ENCODE results near the gene SVOP.

The SVOP gene

GRCh38 chr12:108975024-108975593 is 45.8 kb downstream of the SVOP start:
- no peak overlapping the region for H3K4me3 Mint-ChIP-seq
- ATAC-seq (ENCODE audit: low read depth) (no peak), DNase-seq (ENCODE audit: low spot score in 2 of 2) (no peak)
- H3K27me3 Mint-ChIP-seq, result peaks cover 5% of the 10 kb centered on the region
- peaks cover 2% of the 10 kb centered on the region for H3K4me1 Mint-ChIP-seq
- H3K36me3 Mint-ChIP-seq, result no peaks in the 10 kb centered on the region
- no peaks in the 10 kb centered on the region for H3K9me3 Mint-ChIP-seq
- no peak overlapping the region for H3K27ac Mint-ChIP-seq

GRCh38 chr12:108973629-108974152 is 47.2 kb downstream of the SVOP start:
- peaks cover 10% of the 10 kb centered on the region for H3K27me3 Mint-ChIP-seq
- DNase-seq (ENCODE audit: low spot score in 2 of 2), result no peak

GRCh38 chr12:108972358-108972757 is 48.5 kb downstream of the SVOP start:
- H3K27me3 Mint-ChIP-seq, result peaks cover 12% of the 10 kb centered on the region
- no peak for DNase-seq (ENCODE audit: low spot score in 2 of 2)
- no peak for ATAC-seq (ENCODE audit: low read depth)
- no peaks in the 10 kb centered on the region for H3K9me3 Mint-ChIP-seq
- H3K4me3 Mint-ChIP-seq, result no peak overlapping the region
- no peak overlapping the region for H3K27ac Mint-ChIP-seq
- H3K36me3 Mint-ChIP-seq, result no peaks in the 10 kb centered on the region
- H3K4me1 Mint-ChIP-seq, result peaks cover 2% of the 10 kb centered on the region

More at GRCh38 chr12:108973629-108974152, 47.2 kb downstream of the SVOP start:
- Mint-ChIP-seq H3K36me3 (no peaks in the 10 kb centered on the region), H3K27ac (no peak overlapping the region), H3K4me3 (no peak overlapping the region), H3K9me3 (no peaks in the 10 kb centered on the region), H3K4me1 (peaks cover 2% of the 10 kb centered on the region)
- ATAC-seq (ENCODE audit: low read depth), result no peak

- H3K4me3 Mint-ChIP-seq, result no peak overlapping the region
Observed at GRCh38 chr12:108969622-108970021, 51.2 kb downstream of the SVOP start.

GRCh38 chr12:108967869-108968540 is 52.9 kb downstream of the SVOP start:
- H3K27me3 Mint-ChIP-seq, result peaks cover 11% of the 10 kb centered on the region
- peaks cover 2% of the 10 kb centered on the region for H3K4me1 Mint-ChIP-seq
- H3K9me3 Mint-ChIP-seq, result no peaks in the 10 kb centered on the region
- no peaks in the 10 kb centered on the region for H3K36me3 Mint-ChIP-seq
- H3K4me3 Mint-ChIP-seq, result no peak overlapping the region
- DNase-seq (ENCODE audit: low spot score in 2 of 2) (no peak), ATAC-seq (ENCODE audit: low read depth) (no peak)
- no peak overlapping the region for H3K27ac Mint-ChIP-seq

More at GRCh38 chr12:108969622-108970021, 51.2 kb downstream of the SVOP start:
- no peak overlapping the region for H3K27ac Mint-ChIP-seq
- peaks cover 12% of the 10 kb centered on the region for H3K27me3 Mint-ChIP-seq
- H3K4me1 Mint-ChIP-seq, result peaks cover 2% of the 10 kb centered on the region
- H3K9me3 Mint-ChIP-seq, result no peaks in the 10 kb centered on the region
- ATAC-seq (ENCODE audit: low read depth) (no peak), DNase-seq (ENCODE audit: low spot score in 2 of 2) (no peak)
- no peaks in the 10 kb centered on the region for H3K36me3 Mint-ChIP-seq

- no peaks in the 10 kb centered on the region for H3K4me1 Mint-ChIP-seq
- peaks cover 11% of the 10 kb centered on the region for H3K27me3 Mint-ChIP-seq
Observed at GRCh38 chr12:108966378-108967151, 54.3 kb downstream of the SVOP start.

GRCh38 chr12:108965886-108966285 is 55.0 kb downstream of the SVOP start:
- Mint-ChIP-seq H3K27ac (no peak overlapping the region), H3K27me3 (peaks cover 9% of the 10 kb centered on the region), H3K36me3 (no peaks in the 10 kb centered on the region), H3K4me3 (no peak overlapping the region), H3K9me3 (no peaks in the 10 kb centered on the region), H3K4me1 (no peaks in the 10 kb centered on the region)
- ATAC-seq (ENCODE audit: low read depth) (no peak), DNase-seq (ENCODE audit: low spot score in 2 of 2) (no peak)

More at GRCh38 chr12:108966378-108967151, 54.3 kb downstream of the SVOP start:
- H3K27ac Mint-ChIP-seq, result no peak overlapping the region
- ATAC-seq (ENCODE audit: low read depth) (no peak), DNase-seq (ENCODE audit: low spot score in 2 of 2) (no peak)
- H3K4me3 Mint-ChIP-seq, result no peak overlapping the region
- H3K36me3 Mint-ChIP-seq, result no peaks in the 10 kb centered on the region
- H3K9me3 Mint-ChIP-seq, result no peaks in the 10 kb centered on the region

- Mint-ChIP-seq H3K27ac (no peak overlapping the region), H3K27me3 (peaks cover 7% of the 10 kb centered on the region), H3K4me3 (no peak overlapping the region), H3K36me3 (no peaks in the 10 kb centered on the region), H3K9me3 (no peaks in the 10 kb centered on the region), H3K4me1 (no peaks in the 10 kb centered on the region)
- DNase-seq (ENCODE audit: low spot score in 2 of 2), result no peak
- no peak for ATAC-seq (ENCODE audit: low read depth)
Observed at GRCh38 chr12:108964371-108965352, 56.2 kb downstream of the SVOP start.

- ATAC-seq (ENCODE audit: low read depth) (no peak), DNase-seq (ENCODE audit: low spot score in 2 of 2) (no peak)
- H3K4me1 Mint-ChIP-seq, result no peaks in the 10 kb centered on the region
- H3K27ac Mint-ChIP-seq, result no peak overlapping the region
- no peaks in the 10 kb centered on the region for H3K36me3 Mint-ChIP-seq
- no peak overlapping the region for H3K4me3 Mint-ChIP-seq
- H3K27me3 Mint-ChIP-seq, result peaks cover 4% of the 10 kb centered on the region
- no peaks in the 10 kb centered on the region for H3K9me3 Mint-ChIP-seq
Observed at GRCh38 chr12:108962256-108962655, 58.6 kb downstream of the SVOP start.

- H3K27ac Mint-ChIP-seq, result no peak overlapping the region
- no peaks in the 10 kb centered on the region for H3K4me1 Mint-ChIP-seq
- ATAC-seq (ENCODE audit: low read depth), result no peak
Observed at GRCh38 chr12:108959748-108960655, 60.9 kb downstream of the SVOP start.

GRCh38 chr12:108955225-108955835 is 65.5 kb downstream of the SVOP start:
- peaks cover 3% of the 10 kb centered on the region for H3K4me1 Mint-ChIP-seq
- H3K27ac Mint-ChIP-seq, result no peak overlapping the region
- H3K27me3 Mint-ChIP-seq, result peaks cover 12% of the 10 kb centered on the region
- H3K4me3 Mint-ChIP-seq, result no peak overlapping the region
- H3K36me3 Mint-ChIP-seq, result no peaks in the 10 kb centered on the region
- no peaks in the 10 kb centered on the region for H3K9me3 Mint-ChIP-seq
- ATAC-seq (ENCODE audit: low read depth) (no peak), DNase-seq (ENCODE audit: low spot score in 2 of 2) (no peak)

More at GRCh38 chr12:108959748-108960655, 60.9 kb downstream of the SVOP start:
- Mint-ChIP-seq H3K27me3 (peaks cover 9% of the 10 kb centered on the region), H3K9me3 (no peaks in the 10 kb centered on the region), H3K4me3 (no peak overlapping the region), H3K36me3 (no peaks in the 10 kb centered on the region)
- DNase-seq (ENCODE audit: low spot score in 2 of 2), result no peak

- DNase-seq (ENCODE audit: low spot score in 2 of 2), result peak; percentile 66 to 76
- Mint-ChIP-seq H3K9me3 (peaks cover 5% of the 10 kb centered on the region), H3K36me3 (peaks cover 2% of the 10 kb centered on the region), H3K4me3 (no peak overlapping the region), H3K4me1 (peaks cover 9% of the 10 kb centered on the region), H3K27ac (no peak overlapping the region), H3K27me3 (peaks cover 3% of the 10 kb centered on the region)
- ATAC-seq (ENCODE audit: low read depth), result peak; percentile 97
Observed at GRCh38 chr12:108950991-108951739, 69.7 kb downstream of the SVOP start.

Data from memory B cell (primary cell).